NCI-H2171 (cell line): ENCODE data around the gene CTAGE8.
"Not testable (repeated sequence)": the region's sequence is repeated elsewhere in the genome, so short reads cannot be mapped to it uniquely, and the experiment has no call there.

ENCODE experiments used
- DNase-seq: peaks from one replicate; lab custom pipeline; 2025; lab: John Stamatoyannopoulos, UW

Gene CTAGE8, protein sequence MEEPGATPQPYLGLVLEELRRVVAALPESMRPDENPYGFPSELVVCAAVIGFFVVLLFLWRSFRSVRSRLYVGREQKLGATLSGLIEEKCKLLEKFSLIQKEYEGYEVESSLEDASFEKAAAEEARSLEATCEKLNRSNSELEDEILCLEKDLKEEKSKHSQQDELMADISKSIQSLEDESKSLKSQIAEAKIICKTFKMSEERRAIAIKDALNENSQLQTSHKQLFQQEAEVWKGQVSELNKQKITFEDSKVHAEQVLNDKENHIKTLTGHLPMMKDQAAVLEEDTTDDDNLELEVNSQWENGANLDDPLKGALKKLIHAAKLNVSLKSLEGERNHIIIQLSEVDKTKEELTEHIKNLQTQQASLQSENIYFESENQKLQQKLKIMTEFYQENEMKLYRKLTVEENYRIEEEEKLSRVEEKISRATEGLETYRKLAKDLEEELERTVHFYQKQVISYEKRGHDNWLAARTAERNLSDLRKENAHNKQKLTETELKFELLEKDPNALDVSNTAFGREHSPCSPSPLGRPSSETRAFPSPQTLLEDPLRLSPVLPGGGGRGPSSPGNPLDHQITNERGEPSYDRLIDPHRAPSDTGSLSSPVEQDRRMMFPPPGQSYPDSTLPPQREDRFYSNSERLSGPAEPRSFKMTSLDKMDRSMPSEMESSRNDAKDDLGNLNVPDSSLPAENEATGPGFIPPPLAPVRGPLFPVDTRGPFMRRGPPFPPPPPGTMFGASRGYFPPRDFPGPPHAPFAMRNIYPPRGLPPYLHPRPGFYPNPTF

DNA sequence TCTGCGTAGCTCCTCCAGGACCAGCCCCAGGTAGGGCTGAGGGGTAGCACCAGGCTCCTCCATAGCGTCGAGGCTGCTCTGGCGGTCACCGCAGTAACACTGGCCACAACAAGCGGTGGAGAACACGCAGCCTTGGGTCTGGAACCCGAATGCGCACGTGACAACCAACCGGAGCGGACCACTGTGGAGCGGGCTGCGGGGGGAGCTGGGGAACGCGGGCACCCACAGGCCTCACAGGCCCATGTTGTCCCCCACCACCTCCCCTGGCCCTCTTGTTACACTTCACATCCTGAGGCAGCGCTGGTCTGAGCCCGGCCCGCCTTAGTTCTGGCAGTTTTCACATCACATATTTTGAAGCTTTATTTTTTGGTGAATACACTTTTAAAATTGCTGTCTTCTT, at the start of gene CTAGE8:
CTAGE8 (minus strand) TSS at position 101 of the 400 bp plus-strand sequence; CDS start at position 63, 38 bp downstream.
- not testable (repeated sequence) for DNase-seq

DNA sequence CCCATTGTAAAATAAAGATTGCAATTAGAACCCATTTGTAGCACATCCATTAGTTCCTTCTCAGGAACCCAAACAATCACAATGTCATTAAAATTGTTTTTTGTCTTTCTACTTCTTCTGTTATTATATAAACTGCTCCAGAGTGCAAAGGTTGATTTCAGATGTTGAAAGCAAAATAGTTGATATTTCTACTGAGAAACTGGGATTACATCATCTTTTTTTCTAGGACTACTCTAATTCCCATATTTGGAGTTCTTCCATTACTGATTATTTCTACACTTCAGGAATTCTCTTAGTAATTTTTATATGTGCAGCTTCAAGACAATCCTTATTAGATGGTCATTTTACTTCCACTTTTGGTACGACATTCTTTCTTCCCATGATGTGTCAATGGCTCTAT, 48.4 kb upstream of the CTAGE8 start:
- DNase-seq, result not testable (repeated sequence)

DNA sequence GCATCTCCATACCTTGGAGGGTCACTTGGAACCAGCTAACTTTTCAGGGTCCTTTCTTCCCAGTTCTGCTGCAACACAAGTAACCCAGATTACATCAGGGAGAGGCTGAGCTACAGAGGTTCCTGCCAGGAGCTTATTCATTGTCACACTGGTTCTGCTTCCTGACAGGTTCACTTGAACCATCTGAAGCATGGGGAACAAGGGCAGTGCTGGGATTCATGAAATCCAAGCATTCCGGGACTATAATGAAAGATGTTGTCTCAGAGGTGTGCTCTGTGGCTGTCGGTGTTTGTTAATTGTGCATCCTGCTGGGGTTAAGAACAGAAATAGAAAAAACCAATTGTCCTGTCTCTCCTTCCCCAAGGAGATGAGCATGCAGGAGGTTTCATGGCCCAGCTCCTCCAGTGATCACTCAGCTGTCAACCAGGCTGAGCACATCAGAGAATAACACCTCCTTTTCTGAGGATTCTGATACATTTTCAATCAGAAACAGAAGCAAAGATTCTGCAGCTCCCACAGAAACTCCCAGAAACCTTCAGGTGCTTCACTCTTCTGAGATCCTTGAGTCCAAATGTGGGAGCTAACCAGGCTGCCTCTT, 42.9 kb upstream of the CTAGE8 start, which contains the start of gene OR2A1:
OR2A1 (plus strand) TSS at position 548 of the 598 bp plus-strand sequence. CDS start 5,706 bp downstream, outside the sequence.
- DNase-seq, result not testable (repeated sequence)

DNA sequence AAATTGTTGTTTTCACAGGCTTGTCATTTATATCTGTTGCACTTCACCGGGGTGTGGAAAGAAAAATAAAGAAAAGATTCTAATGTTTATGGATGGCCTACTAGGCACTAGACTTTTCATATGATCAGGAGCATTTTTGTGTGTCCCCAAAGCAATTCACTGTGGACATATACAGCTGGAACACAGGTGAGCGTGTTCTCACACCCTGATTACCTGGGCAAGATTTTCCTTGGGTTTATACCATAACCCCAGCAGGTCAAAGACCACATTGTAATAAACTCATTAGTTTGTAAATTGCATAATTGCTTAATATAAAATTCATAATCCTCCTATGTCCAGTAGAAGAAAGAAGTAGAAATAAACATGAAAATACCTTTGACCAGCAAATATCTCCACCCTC, 42.1 kb upstream of the CTAGE8 start:
- DNase-seq, result not testable (repeated sequence)

DNA sequence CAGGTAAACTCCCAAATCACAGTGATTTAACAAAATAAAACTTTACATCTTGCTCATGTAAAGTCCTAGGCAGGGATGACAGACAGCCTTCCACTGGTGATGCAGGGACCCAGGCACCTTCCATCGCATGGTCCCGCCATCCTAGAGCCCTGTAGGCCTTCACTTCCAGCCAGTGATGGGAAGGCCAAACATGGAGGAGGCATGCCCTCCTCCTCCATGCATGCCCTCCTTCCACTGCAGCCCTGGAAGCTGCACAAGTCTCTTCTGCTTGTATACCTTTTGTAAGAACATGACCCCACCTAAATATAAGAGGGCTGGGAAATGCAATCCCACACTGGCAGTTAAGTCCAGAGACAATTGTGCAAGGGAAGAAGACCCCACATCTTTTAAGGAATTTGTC, 40.6 kb upstream of the CTAGE8 start:
- not testable (repeated sequence) for DNase-seq

DNA sequence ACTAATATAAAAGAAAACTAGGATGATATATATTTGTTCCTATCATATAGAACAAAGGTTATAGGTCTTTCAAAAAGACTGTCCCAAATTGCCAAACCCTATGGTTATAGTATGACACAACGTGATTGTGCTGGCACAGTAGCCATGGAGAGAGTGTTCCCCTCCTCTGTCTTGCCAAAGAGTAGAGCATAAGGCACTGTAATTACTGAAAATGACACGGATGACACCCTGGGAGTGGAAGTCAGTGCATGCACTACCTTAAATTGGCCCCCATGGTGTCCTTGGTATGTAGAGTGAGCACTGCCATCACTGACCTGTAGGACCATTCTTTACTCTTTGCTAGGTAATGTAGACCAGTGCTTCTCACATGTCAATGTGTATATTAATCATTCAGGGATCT, 36.1 kb upstream of the CTAGE8 start:
- not testable (repeated sequence) for DNase-seq

DNA sequence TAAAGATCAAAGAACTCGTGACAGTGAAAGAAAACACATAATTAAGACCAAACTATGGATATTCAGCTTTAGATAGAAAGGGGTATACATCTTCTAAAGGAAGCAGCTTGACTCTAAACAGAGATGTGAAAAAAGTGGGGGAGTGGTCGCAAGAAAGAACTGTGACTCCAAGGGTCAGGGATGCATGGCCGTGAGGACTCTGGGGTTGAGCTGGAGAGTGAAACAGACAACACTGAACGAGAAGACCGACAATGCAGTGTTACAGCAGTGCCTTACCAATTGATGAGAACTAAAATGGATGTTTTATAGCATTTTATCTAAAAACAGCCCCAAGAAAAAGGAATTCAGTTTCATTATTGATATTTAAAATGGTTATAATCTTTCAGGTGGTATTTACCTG, 34.5 kb upstream of the CTAGE8 start:
- DNase-seq, result not testable (repeated sequence)

DNA sequence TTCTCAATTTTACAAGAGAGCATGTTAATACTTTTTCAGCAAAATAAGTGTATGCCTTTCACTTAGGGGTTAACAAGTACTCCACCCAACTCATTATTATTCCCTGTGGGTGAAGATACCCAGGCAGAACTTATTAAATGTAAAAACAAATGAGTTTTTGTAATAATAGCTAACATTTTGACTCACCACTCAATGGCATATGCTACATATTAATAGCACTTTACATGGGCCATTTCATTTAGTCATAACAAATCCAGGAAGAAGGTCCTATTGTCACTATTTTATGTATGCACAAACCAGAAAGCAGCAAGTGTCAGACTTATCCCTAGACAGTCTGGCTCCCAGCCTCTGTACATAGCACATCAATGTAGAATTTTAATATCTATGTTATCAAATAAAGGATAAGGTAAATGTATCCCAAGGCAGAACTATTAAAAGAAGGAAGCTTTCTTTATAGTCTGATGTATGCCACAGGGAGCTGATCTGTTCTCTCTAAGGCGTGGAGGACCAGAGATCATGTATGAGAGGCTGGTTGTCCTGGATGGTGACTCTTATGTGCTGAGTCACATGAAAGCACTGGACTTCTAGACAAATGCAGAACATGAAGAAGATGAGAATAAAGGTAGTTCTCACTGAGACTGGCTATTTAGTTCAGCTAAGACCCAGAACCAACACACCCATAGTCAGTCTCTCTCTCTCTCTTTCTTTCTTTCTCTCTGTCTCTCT, 33.7 kb upstream of the CTAGE8 start:
- DNase-seq, result not testable (repeated sequence)

DNA sequence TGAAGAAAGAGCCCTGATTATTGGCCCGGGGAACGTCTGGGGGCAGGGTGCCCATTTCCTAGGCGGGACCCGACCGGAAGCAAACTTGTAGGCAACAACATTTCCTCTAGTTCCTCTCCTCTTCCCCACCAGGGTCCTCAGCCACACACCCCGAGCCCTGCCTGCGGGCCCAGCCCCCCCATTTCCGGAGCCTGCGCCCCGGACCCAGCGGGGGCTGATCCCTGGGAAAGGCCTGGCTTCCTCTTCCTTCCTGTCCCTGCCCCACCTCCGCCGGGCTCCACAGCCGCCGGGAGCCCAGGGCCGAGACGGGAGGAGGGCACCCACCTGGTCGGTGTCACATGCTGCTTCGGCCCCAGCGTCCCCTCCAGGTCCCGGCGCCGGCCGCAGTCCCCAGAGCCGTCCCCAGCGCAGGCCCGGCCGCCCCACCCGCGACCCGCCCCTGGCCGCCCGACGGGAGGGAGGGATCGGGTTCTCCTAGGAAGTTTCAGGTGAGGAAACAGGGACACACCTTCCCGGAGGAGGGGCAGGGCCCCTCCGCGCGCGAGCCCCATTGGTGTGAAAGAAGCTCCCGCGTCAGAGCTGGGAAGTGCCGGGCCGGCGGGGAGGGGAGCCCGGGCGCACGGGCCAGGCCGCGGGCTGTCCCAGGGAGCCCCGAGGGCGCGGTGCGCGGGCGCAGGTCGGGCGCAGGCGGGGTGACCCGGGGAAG, 24.9 kb upstream of the CTAGE8 start:
- DNase-seq, result not testable (repeated sequence)

DNA sequence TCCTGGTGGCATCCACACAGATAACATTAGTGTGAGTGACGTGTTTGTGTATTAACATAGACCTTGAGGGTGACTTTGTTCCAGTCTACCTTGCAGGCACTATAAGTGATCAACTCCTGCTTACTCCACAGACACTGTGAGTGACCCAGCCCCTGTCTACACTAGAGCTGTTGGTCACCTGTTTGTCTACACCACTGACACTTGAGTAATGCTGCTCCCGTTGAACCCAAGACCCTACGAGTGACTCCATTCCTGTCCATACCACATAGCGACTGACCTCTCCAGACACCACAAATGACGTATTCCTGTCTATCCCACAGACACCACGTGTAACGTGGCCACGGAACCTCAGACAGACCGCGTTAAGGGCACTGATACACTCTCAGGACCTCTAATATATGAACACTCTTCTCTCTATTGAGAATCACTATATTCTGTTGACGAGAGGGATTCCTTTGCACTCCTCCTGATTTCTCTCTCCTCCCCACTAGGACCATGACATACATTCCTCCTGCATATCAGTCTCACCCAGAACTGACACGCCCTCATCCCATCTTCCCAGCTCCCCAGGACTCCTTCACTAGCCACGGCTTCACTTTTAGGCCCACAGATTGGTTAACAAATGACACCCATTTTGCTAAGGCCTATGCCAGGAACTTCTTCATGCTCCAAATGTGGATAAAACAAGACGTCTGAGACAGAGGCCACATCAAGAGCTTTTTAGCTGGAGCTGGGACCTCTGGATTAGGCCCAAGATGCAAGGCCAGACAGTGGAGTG, 23.5 kb upstream of the CTAGE8 start:
- DNase-seq, result not testable (repeated sequence)

DNA sequence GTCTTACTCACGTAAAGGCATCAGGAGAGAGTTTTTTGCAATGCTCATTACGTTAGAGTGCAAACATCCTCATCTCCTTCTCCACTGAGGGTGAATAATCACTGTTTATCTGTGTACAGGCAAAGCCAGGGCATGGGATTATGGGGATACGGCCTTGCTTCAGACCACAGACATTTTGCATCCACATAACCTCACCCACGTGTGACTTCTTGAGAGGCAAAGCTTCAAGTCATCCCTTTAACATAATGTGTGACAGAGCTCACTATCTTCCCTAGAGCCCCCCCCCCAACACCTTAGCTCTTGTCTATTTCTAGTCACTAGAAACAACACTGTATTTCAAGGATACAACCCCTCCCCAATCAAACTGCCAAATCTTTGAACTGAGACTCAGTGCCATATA, 22.5 kb upstream of the CTAGE8 start:
- not testable (repeated sequence) for DNase-seq

DNA sequence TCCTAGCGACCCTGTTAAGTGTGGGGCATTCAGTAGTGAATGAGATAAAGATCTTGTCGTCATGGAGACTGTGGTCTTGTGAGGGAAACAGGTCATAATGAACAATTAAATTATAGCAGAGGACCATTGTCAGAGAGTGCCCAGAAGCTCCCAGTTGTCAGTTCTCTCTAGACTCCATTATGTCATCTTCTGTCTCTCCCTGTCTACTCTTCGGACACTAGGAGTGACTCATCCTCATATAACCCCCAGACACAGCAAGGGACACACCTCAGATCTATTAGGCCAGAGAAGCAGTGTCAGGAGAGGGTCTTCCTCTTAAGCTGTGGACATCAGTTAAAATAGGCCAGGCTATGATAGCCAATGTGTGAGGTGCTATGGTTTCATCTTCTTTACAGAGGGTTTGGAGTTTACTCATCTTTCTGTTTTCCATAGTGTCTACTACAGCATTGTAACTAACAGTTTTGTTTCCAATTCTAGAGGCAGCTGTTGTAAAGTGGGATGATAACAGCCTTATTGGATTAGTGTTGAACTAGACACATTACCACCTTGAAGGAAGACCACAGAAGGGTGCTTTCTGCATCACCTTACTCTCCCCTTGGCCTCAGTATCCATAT, 18.2 kb upstream of the CTAGE8 start:
- not testable (repeated sequence) for DNase-seq

DNA sequence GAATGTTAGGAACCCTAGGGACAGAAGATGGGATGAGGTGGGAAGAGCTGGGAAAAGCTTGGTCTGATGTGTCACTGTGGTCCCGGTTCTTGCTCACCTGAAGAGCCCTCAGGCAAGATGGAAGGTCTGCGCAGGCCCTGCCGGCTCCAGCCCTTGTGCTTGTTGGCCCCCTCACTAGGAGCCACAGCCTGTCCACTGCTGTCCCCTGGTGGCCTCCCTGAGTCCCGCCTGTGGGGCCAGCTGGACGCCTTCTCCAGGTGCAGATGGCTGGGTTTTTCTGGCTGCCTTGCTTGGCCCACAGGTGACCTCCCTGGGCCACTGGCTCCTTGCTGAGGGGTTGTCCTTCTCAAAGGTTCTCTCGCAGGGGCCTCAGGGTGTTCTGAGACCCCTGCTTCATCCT, 14.6 kb upstream of the CTAGE8 start:
- DNase-seq, result not testable (repeated sequence)

DNA sequence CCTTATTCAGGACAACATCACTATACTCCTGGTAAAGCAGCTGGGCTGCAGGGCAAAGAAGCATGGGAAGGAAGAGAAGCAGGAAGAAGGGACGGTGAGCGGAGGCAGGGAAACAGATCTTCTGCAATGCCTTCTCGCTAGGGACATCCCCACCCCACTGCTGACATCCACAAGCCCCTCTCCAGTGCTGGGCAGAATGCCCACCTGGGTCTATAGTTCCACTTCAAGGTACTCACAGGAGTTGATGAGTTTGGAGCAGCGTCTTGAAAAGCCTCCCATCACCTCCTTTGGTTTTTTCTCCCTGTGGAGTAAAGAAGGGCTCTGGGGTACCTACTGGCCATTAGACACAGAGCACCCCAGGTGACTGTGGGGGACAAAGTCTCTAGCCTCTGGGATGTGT, 13.4 kb upstream of the CTAGE8 start:
- not testable (repeated sequence) for DNase-seq

DNA sequence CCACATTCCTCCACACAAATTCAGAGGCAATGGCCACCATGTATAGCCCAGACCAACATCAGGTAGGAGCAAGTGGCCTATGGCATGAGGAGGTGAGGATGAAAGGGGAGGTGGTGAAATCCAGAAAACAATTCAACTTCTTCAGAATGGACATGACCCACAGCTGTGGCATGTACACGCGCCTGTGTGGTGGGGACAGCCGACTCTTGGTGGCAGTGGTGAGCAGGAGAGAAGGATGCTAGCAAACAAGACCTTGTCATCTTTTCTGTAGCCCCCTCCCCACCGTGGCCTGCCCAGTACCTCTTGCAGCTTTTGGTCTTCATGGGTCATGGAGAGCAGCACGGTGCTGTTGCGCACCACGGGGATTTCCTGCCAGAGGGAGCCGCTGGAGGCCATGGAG, 12.9 kb upstream of the CTAGE8 start:
- DNase-seq, result not testable (repeated sequence)

DNA sequence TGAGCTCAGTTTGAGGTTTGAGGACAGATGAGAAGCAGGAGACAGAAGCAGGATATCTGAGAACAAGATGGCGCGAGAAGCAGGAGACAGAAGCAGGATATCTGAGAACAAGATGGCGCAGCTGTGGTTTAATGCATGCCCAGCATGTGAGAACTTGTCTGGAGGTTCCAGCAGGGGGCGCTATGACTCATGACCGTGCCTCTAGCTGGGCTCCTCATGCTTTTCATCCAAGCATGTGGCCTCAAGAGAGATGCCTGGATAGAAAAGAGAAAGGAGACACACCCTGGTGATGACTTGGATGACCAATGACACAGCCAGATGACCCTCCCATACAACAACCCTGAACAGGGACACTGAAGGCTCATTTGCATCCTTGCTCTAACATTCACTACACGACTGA, 10.9 kb upstream of the CTAGE8 start:
- DNase-seq, result not testable (repeated sequence)

DNA sequence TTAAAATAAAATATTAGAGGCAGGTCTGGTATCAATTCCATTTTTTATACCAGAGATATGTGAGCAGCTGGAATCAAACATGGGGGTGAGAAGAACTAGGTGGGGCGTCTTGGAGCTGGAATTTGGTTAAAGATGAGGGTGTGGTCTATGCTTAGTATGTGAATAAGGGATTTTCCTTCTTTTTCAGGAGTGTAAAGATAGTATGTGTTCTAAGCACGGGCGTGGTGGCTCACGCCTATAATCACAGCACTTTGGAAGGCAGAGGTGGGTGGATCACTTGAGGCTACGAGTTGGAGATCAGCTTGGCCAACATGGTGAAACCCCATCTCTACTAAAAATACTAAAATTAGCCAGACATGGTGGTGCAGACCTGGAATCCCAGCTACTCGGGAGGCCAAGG, 6.2 kb upstream of the CTAGE8 start:
- not testable (repeated sequence) for DNase-seq

DNA sequence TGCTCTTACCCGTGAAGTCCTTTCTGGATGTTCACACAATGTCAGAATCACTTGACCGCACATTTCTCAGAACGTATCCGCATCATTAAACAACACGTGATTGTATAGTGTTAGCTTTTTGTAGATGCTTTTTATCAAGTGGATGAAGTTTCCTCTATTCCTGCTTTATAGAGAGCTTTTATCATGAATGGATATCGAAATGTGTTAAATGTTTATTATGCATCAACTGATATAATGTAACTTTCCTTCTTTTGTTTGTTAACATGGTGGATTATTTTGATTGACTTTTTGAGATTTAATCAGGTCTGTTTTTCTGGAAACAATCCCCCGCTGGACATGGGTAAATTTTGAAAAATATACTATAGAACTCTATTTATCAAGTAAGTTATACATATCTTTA, 4.4 kb downstream of the CTAGE8 start, which contains the start of gene OR2A7:
OR2A7 (minus strand) TSS at position 101 of the 400 bp plus-strand sequence. CDS start 5,164 bp downstream, outside the sequence.
- not testable (repeated sequence) for DNase-seq

DNA sequence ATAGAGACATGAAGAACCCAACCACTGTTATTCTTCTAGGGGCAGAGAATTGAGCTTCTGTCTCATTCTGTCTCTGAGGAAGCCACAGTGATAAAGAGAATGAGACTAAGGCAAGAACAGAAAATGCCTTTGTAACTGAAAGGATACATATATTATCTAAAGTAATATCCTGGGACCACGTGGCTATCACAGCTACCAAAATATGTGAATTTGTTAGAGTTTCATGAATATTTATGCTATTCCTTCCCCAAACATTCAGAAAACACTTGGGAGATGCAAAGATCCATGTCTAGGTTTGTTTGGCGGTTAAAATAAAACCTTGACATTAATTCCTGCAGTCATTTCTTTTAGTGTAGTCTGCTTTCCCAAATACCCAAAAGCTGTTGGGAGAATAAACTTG, 7.0 kb downstream of the CTAGE8 start:
- DNase-seq, result not testable (repeated sequence)

DNA sequence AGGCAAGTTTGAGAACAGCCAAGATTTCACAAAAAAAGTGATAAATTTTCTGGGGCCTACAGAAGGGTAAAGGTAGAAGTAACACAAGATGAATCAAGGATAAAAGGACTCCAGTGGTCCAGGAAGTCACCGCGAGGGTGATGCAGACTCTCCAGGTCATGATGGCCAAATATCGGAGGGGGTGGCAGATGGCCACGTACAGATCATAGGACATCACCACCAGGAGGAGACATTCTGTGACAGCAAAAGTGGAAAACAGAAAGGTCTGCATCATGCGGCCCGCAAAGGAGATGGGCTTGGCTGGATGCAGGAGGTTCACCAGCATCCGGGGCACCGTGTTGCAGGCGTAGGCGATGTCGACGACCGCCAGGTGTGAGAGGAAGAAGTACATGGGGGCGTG, 10.0 kb downstream of the CTAGE8 start:
- not testable (repeated sequence) for DNase-seq
